MM.1S (cell line): ENCODE results near the gene PDE1C.

ENCODE experiments used
- DNase-seq: peaks from one replicate; pipeline ENCODE4 v3.0.0-alpha.2; 2015
- H2AFZ ChIP-seq: fragments of 300-600 bp; sonication (generic); 2 replicates; pipeline ENCODE4 v1.6.0; 2016; ENCODE audit warnings: antibody characterized with exemption, low read length
- H3F3A ChIP-seq: fragments of 300-600 bp; sonication (generic); 2 replicates; pipeline ENCODE4 v1.6.1; 2016; ENCODE audit warnings: mild to moderate bottlenecking, antibody characterized with exemption, low read length, moderate library complexity, mixed read lengths; ENCODE audit not compliant: insufficient read depth
- H3K27ac ChIP-seq: fragments of 300-600 bp; sonication (generic); 2 replicates; pipeline ENCODE4 v1.5.1; 2016; ENCODE audit warnings: mild to moderate bottlenecking, low read length
- H3K27me3 ChIP-seq: fragments of 300-600 bp; sonication (generic); replicated peaks from 2 replicates; pipeline ENCODE4 v1.6.0; 2016; ENCODE audit warnings: low read length; ENCODE audit not compliant: insufficient read depth
- H3K36me3 ChIP-seq: fragments of 300-600 bp; sonication (generic); replicated peaks from 2 replicates; pipeline ENCODE4 v1.6.1; 2016; ENCODE audit warnings: mild to moderate bottlenecking, low read length, mixed read lengths; ENCODE audit not compliant: insufficient read depth
- H3K4me1 ChIP-seq: fragments of 300-600 bp; sonication (generic); 2 replicates; pipeline ENCODE4 v1.6.1; 2016; ENCODE audit warnings: low read length, mixed read lengths
- H3K4me2 ChIP-seq: fragments of 300-600 bp; sonication (generic); 2 replicates; pipeline ENCODE4 v1.6.0; 2016; ENCODE audit warnings: low read depth, low read length
- H3K4me3 ChIP-seq: fragments of 300-600 bp; sonication (generic); 2 replicates; pipeline ENCODE4 v1.5.1; 2016; ENCODE audit warnings: low read length, mixed read lengths
- H3K79me2 ChIP-seq: fragments of 300-600 bp; sonication (generic); 2 replicates; pipeline ENCODE4 v1.6.1; 2016; ENCODE audit warnings: mixed run types, low read length, mixed read lengths
- H3K9ac ChIP-seq: fragments of 300-600 bp; sonication (generic); 2 replicates; pipeline ENCODE4 v1.6.1; 2016; ENCODE audit warnings: low read length, mixed read lengths
- H3K9me2 ChIP-seq: fragments of 300-600 bp; sonication (generic); replicated peaks from 2 replicates; pipeline ENCODE4 v1.6.1; 2016; ENCODE audit warnings: mild to moderate bottlenecking, low read length, mixed read lengths; ENCODE audit not compliant: insufficient read depth
- H3K9me3 ChIP-seq: fragments of 300-600 bp; sonication (generic); replicated peaks from 2 replicates; pipeline ENCODE4 v1.6.1; 2016; ENCODE audit warnings: mild to moderate bottlenecking, low read length, mixed read lengths; ENCODE audit not compliant: insufficient read depth
- H4K20me1 ChIP-seq: fragments of 300-600 bp; sonication (generic); 2 replicates; pipeline ENCODE4 v1.6.1; 2016; ENCODE audit warnings: mild to moderate bottlenecking, low read length, moderate library complexity, mixed read lengths; ENCODE audit not compliant: insufficient read depth
- EZH2 ChIP-seq: fragments of 300-600 bp; sonication (generic); optimal IDR thresholded peaks from 2 replicates; pipeline ENCODE3; 2017; ENCODE audit warnings: low read depth, mild to moderate bottlenecking, antibody characterized with exemption, low read length, mixed read lengths
- EZH2phosphoT487 ChIP-seq: fragments of 300-600 bp; sonication (generic); IDR thresholded peaks from 2 replicates; pipeline ENCODE4 v1.6.1; 2018; ENCODE audit warnings: antibody characterized with exemption, low read length
- TF ChIP-seq, protein P1 (sequence below): fragments of 300-600 bp; sonication (generic); IDR thresholded peaks from 2 replicates; pipeline ENCODE4 v1.5.1; 2016; ENCODE audit warnings: antibody characterized with exemption, low read length, mixed read lengths

PDE1C gene

GRCh38 chr7:31981874-31982390, 88.3 kb downstream of the PDE1C start:
- H3K4me2 ChIP-seq: no peak overlapping the region
- H3K9me2 ChIP-seq: no peaks in the 10 kb centered on the region
- no peak overlapping the region for H3K4me3 ChIP-seq
- H3K79me2 ChIP-seq: no peaks in the 10 kb centered on the region
- no peaks in the 10 kb centered on the region for H3K4me1 ChIP-seq
- TF ChIP-seq EZH2: no peak
- TF ChIP-seq, protein P1, sequence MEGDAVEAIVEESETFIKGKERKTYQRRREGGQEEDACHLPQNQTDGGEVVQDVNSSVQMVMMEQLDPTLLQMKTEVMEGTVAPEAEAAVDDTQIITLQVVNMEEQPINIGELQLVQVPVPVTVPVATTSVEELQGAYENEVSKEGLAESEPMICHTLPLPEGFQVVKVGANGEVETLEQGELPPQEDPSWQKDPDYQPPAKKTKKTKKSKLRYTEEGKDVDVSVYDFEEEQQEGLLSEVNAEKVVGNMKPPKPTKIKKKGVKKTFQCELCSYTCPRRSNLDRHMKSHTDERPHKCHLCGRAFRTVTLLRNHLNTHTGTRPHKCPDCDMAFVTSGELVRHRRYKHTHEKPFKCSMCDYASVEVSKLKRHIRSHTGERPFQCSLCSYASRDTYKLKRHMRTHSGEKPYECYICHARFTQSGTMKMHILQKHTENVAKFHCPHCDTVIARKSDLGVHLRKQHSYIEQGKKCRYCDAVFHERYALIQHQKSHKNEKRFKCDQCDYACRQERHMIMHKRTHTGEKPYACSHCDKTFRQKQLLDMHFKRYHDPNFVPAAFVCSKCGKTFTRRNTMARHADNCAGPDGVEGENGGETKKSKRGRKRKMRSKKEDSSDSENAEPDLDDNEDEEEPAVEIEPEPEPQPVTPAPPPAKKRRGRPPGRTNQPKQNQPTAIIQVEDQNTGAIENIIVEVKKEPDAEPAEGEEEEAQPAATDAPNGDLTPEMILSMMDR: no peak
- no peak for TF ChIP-seq EZH2phosphoT487
- no peak for DNase-seq
- H3K9me3 ChIP-seq: no peaks in the 10 kb centered on the region
- H3K27ac ChIP-seq: no peak overlapping the region
- no peaks in the 10 kb centered on the region for H3F3A ChIP-seq
- no peak overlapping the region for H2AFZ ChIP-seq
- no peaks in the 10 kb centered on the region for H4K20me1 ChIP-seq
- H3K36me3 ChIP-seq: no peaks in the 10 kb centered on the region
- H3K27me3 ChIP-seq: no peaks in the 10 kb centered on the region
- H3K9ac ChIP-seq: no peak overlapping the region

DNA sequence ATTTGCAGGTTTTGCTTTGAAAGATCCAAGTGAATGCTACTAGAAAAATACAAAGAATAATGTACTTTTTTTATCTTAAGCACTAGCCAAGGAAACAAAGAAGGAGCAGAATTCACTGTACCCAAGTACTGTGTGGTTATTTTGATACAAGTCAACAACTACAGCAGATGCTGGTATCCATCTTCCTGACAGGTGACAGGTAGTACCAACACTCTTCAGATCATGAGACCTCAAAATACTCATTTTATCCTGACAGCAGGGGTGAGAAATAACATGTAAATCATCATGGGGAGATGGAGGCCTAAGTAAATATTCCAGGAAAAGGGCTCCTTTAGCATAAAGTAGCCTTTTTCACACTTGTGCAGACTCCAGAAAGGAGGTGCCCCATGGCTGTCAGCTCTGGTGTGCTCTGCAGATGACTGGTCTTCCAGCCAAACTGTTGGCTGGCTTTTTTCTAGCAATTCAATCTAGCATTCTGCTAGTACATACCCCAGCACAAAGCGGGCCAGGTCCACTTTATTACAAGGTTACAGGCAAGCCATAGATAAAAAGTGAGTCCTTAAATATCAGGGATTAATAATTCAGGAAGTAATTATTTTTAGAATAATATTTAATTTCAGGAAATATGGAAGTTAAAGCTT, 90.4 kb downstream of the PDE1C start:
- TF ChIP-seq, protein P1: no peak
- TF ChIP-seq EZH2phosphoT487 (no peak), EZH2 (no peak)
- Histone ChIP-seq H3K9me2 (no peaks in the 10 kb centered on the region), H3K27me3 (no peaks in the 10 kb centered on the region), H3K9ac (no peak overlapping the region), H3K9me3 (no peaks in the 10 kb centered on the region), H3F3A (no peaks in the 10 kb centered on the region), H2AFZ (no peak overlapping the region), H3K4me1 (no peaks in the 10 kb centered on the region), H4K20me1 (no peaks in the 10 kb centered on the region), H3K27ac (no peak overlapping the region), H3K4me2 (no peak overlapping the region), H3K4me3 (no peak overlapping the region), H3K36me3 (no peaks in the 10 kb centered on the region), H3K79me2 (no peaks in the 10 kb centered on the region)
- DNase-seq: no peak

DNA sequence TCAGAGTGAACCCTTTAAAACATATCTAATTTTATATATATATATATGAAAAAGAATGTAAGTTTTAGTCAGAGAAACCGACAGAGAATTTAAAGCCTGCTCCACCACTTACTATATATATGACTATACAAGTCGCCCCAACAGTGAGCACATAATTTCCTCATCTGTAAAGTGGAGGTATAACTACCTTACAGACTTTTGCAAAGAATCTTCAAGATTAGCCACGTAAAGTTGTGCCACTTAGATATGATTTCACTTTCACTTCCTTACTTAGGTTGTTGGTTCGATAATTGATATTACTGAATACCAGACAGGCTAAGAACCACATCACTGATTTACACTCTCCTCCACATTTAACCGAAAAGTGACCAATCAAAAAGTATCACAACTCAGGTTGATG, 94.7 kb downstream of the PDE1C start:
- no peaks in the 10 kb centered on the region for H3K27me3 ChIP-seq
- H3K4me1 ChIP-seq: no peaks in the 10 kb centered on the region
- TF ChIP-seq EZH2phosphoT487: no peak
- no peak for TF ChIP-seq EZH2
- TF ChIP-seq, protein P1: no peak
- H3K79me2 ChIP-seq: no peaks in the 10 kb centered on the region
- DNase-seq: no peak
- H3F3A ChIP-seq: no peaks in the 10 kb centered on the region
- H3K9me2 ChIP-seq: no peaks in the 10 kb centered on the region
- H3K36me3 ChIP-seq: no peaks in the 10 kb centered on the region
- no peak overlapping the region for H3K4me3 ChIP-seq
- no peak overlapping the region for H3K27ac ChIP-seq
- no peaks in the 10 kb centered on the region for H3K9me3 ChIP-seq
- H3K9ac ChIP-seq: no peak overlapping the region
- H3K4me2 ChIP-seq: no peak overlapping the region
- no peaks in the 10 kb centered on the region for H4K20me1 ChIP-seq
- H2AFZ ChIP-seq: no peak overlapping the region
